DND-41 (cell line): ENCODE measurements around the gene COQ10B.

Experiments used
- CTCF ChIP-seq: IDR thresholded peaks from 2 replicates; pipeline ENCODE4 v1.5.1; 2012; ENCODE audit warnings: borderline replicate concordance, low read length, moderate library complexity, mild to moderate bottlenecking; ENCODE audit not compliant: poor library complexity, severe bottlenecking; ENCODE audit errors: extremely low read depth
- EZH2 ChIP-seq: IDR thresholded peaks from 3 replicates; pipeline ENCODE4 v1.6.1; 2012; ENCODE audit warnings: borderline replicate concordance, low read depth, mild to moderate bottlenecking, moderate library complexity, low read length, inconsistent platforms; ENCODE audit not compliant: severe bottlenecking

GRCh38 chr2:197452754-197453122 lies 614 bp upstream of the COQ10B start:
- no peak for TF ChIP-seq CTCF
- no peak for TF ChIP-seq EZH2
